Measurements from ENCODE around the gene MEF2C. TPM values are rescaled to one million over a fixed set of nuclear protein-coding genes. Genes with fewer than 3 reads are reported as not detected.

Gene MEF2C
- total and polyA plus RNA-seq, 4 donors = 2.8 to 15.9 (median 10.1) TPM

GRCh38 chr5:88718736-88719135 lies 164.2 kb downstream of the MEF2C start:
- H3K36me3 ChIP-seq (ENCODE audit: control insufficient read depth in 4 of 4, insufficient read depth in 3 of 4, low read depth in 1 of 4, low read length in 3 of 4) = no peaks in the 10 kb centered on the region
- H3K9me3 ChIP-seq (ENCODE audit: control insufficient read depth in 4 of 4, low read length in 3 of 4) = no peaks in the 10 kb centered on the region
- no peak overlapping the region for H3K4me3 ChIP-seq (ENCODE audit: low read depth in 1 of 3, low read length in 3 of 3)
- 84% methylated on average over 4 of the region's 4 CpGs for WGBS
- DNase-seq (ENCODE audit: low spot score) = no peak
- TF ChIP-seq FOXA1 (IDR thresholded peaks at IDR 0.05) = no peak
- no peak for TF ChIP-seq TAF1 (conservative IDR thresholded peaks at IDR 0.05)
- no peak for TF ChIP-seq EGR1 (IDR thresholded peaks at IDR 0.05; ENCODE audit: low read depth in 2 of 2)
- no peak for TF ChIP-seq SP1 (IDR thresholded peaks at IDR 0.05)
- no peak for TF ChIP-seq ZBTB33 (IDR thresholded peaks at IDR 0.05)
- no peak for TF ChIP-seq HNF4G (IDR thresholded peaks at IDR 0.05)
- TF ChIP-seq YY1 (IDR thresholded peaks at IDR 0.05) = no peak
- no peak for TF ChIP-seq HNF4A (conservative IDR thresholded peaks at IDR 0.05)
- no peak for TF ChIP-seq MAX (IDR thresholded peaks at IDR 0.05)
- TF ChIP-seq RAD21 (IDR thresholded peaks at IDR 0.05) = no peak
- TF ChIP-seq ATF3 (IDR thresholded peaks at IDR 0.05) = no peak
- no peak for TF ChIP-seq GABPA (IDR thresholded peaks at IDR 0.05 in 1 of 2, conservative IDR thresholded peaks at IDR 0.05 in 1 of 2)
- TF ChIP-seq NR2F2 (IDR thresholded peaks at IDR 0.05) = no peak
- no peak for TF ChIP-seq FOXA2 (IDR thresholded peaks at IDR 0.05)
- TF ChIP-seq JUND (IDR thresholded peaks at IDR 0.05) = no peak
- TF ChIP-seq CTCF (IDR thresholded peaks at IDR 0.05; ENCODE audit: low read depth, low read length, missing input control) = no peak
- TF ChIP-seq REST (IDR thresholded peaks at IDR 0.05) = no peak
- TF ChIP-seq RXRA (IDR thresholded peaks at IDR 0.05) = no peak
- H3K27ac ChIP-seq (ENCODE audit: low read depth in 1 of 2, low read length in 2 of 2) = no peak overlapping the region
- H3K4me1 ChIP-seq (ENCODE audit: control insufficient read depth in 4 of 4, insufficient read depth in 4 of 4, low read length in 3 of 4) = no peaks in the 10 kb centered on the region
- H3K9ac ChIP-seq (ENCODE audit: low read depth in 1 of 2, low read length in 2 of 2) = no peak overlapping the region
- no peaks in the 10 kb centered on the region for H3K27me3 ChIP-seq (ENCODE audit: control insufficient read depth in 4 of 4, insufficient read depth in 4 of 4, low read length in 3 of 4)
